Measurements from ENCODE around the gene BABAM2.
"Not testable (repeated sequence)": the region's sequence is repeated elsewhere in the genome, so short reads cannot be mapped to it uniquely, and the experiment has no call there.

Gene BABAM2

DNA sequence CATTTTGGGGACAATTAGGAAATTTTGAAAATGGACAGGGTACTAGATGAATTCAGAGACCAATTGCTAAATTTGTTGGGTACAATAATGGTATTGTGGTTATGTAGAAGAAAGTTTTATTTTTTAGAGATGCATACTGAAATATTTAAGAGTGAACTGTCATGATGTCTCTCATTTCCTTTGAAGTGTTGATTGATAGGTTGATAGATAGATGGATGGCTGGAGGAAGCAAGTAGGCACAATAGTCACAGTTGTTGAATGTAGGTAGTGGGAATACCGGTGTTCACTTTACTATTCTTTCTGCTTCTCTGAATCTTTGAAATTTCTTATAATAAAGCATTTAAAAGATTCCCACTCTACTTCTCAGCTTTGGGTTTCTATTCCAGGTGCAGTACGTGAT lies 350.4 kb downstream of the BABAM2 start:
- no peak for DNase-seq (ENCODE audit: low read depth, low spot score)

DNA sequence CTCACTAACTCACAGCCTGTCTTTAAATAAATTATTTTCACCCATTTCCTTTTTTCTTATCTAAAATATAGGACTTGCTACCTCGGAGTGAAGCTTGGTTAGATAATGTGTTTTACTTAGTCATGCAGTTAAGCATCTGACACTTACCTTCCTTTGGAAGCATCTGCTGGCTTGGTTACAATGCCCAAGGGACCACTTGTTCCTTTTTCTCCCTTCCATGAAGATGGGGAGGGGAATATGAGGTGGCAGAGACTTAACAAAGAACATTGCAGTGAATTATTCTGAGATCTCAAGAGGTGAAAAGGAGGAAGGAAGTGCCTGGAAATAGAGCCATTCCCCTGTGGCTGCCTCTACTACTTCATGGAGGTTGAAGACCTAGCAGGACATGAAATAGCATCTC lies 356.8 kb downstream of the BABAM2 start:
- no peak for DNase-seq (ENCODE audit: low read depth, low spot score)

DNA sequence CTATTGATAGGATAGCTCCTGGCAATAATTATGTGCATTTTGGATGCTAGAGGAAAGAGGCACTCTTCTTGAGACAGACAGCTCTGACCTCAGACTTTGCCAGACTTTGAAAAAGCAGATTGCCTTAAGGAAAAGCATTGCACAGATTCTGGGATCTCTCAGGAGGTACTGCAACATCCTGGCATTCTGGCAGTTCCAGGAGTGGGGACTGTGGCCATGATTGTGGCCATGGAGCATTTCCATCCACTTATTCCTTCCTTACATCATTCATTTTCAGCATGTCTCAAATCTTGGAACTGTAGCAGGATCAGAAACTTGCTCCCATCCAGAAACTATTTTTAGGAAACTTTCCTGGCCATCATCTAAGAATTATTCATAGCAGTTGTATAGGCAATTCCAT lies 357.2 kb downstream of the BABAM2 start:
- no peak for DNase-seq (ENCODE audit: low read depth, low spot score)

DNA sequence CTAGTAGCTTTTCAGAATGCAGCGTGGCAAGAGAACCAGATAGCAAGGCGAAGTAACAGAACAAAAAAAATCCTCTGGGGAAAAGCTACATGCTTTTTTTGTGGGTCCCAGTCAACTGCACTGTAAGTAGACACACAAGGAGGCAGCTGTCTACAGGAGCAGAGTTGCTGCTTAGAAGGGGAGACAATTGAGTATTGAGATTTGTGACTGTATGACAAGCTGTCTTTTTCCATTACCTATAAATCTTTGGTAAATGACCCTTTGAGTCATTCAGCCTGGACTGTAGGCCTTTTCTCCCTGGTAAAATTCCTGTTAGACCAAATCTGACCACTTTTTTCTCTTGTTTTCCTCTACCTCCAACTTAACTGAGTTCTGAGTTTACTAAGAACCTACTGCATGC lies 358.0 kb downstream of the BABAM2 start:
- no peak for DNase-seq (ENCODE audit: low read depth, low spot score)

DNA sequence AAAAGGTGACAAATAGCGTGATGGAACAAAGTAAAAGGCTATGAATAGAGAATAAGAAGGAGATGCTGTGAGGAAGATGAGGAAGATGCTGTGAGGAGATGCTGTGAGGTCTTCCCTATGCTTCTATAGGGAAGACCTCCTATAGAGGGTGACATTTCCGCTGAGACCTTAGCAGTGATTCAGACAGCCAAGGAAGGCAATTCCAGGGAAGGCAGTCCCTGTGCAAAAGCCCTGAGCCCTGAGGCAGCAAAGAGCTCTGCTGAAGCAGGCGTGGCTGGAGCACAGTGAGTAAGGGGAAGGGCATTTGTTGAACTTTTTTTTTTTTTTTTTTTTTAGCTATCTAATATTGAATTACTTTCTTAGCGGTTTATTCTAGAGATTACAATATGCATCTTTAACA lies 359.5 kb downstream of the BABAM2 start:
- DNase-seq (ENCODE audit: low read depth, low spot score): no peak

DNA sequence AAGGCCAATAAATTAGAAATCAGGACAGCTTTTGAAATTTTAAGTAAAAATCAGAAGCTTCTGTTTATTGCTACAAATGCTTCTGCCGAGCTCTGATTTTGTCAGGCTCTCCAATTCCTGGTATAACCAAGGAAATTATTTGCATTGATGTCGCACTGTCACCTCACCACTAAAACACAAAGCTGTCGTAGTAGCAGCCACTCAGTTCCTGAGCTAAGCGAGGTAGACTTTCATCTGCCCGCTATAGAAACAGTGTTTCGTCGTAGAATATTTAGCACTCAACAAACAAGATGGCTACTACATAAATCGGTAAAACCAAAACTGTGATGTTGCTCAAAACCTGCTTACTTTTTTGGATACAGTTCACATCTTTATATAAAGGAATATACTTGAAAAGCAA lies 360.8 kb downstream of the BABAM2 start:
- no peak for DNase-seq (ENCODE audit: low read depth, low spot score)

DNA sequence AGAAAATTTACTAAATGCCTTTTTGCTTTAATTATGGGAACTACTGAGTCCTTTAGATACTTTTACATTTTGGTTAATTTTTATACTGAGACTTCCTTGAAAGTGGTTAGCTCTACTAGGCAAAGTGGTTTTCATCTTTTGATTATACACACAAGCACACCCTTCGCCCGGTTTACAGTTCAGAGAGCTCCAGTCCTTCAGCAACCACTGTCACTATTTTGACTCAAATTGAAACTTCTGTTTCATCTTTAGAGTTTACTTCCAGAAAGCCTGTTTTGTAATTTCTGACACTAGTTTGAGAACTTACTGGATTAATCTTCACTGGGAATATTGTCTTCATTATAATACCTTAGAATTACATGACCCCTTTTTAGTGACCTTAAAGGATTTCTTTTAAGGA lies 361.8 kb downstream of the BABAM2 start:
- no peak for DNase-seq (ENCODE audit: low read depth, low spot score)

DNA sequence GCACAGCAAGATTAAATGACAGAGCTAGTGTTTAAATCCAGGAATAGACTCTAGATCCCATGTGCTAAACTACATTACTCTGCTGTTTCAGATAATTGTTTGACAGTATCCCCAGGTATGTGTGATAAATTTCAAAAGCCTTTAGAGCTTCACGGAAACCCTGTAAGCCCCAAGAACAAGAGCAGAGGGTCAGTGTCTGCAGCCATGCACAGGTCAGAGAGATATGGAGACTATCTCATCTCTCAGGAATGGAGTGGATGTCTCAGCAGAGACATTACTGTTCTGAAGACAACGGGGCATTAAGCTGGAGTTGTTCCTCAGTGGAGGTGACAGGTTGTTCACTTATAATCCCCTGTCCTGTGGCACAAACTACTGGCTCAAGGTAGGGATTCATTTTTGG lies 363.0 kb downstream of the BABAM2 start:
- no peak for DNase-seq (ENCODE audit: low read depth, low spot score)

DNA sequence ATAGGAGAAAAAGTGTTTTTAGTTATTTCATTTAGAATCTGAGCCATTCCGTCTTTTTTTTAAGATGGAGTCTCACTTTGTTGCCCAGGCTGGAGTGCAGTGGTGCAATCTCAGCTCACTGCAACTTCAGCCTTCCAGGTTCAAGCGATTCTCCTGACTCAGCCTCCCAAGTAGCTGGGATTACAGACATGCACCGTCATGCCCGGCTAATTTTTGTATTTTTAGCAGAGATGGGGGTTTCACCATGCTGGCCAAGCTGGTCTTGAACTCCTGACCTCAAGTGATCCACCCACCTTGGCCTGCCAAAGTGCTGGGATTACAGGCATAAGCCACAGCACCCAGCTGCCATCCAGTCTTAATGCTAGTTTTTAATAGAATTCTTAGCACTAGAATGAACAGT lies 364.7 kb downstream of the BABAM2 start:
- not testable (repeated sequence) for DNase-seq (ENCODE audit: low read depth, low spot score)

DNA sequence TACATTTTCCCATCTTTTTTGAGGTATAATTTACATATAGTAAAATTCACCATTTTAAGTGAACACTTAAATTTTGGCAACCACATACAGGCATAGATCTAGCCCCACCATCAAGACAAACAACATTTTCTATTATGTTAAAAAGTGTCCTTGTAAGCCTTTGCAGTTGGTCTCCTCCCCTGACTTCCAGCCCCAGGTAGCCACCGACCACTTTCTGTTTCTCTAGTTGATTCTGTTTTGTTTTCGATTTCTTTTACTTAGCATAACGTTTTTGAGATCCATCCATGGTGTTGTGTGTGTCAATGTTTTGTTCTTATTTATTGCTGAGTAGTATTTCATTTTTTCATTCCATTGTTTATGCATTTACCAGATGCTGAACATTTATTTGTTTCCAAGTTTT lies 366.7 kb downstream of the BABAM2 start:
- no peak for DNase-seq (ENCODE audit: low read depth, low spot score)

DNA sequence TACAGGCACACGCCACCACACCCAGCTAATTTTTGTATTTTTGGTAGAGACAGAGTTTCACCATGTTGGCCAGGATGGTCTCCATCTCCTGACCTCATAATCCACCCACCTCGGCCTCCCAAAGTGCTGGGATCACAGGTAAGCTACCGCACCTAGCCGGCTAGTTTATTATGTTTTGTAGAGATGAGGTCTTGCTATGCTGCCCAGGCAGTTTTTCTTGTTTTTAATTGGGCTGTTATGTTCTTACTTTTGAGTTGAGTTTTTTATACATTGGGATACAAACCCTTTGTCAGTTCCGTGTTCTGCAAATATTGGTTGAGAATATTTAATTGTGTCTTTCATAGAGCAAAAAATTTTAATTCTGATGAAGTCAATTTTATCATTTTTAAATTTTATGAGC lies 368.7 kb downstream of the BABAM2 start:
- DNase-seq (ENCODE audit: low read depth, low spot score): not testable (repeated sequence)

DNA sequence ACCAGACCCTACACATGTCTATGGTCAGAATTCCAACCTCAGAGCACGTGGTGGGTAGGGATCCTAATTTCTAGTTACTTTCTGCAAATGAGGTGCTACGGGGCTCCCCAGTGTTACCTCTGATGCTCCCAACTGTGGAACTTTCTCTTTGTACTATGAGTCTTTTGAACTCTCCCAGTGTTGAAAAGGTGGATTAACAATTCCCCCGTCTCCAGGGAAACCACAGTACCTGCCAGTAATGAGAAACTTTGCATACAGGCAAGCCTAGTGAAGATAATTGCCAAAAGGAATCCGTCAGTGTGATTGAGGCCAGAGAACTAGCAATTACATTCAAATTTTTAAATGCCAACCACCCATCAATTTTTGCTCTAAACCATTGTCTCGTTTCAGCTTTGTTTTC lies 373.2 kb downstream of the BABAM2 start:
- no peak for DNase-seq (ENCODE audit: low read depth, low spot score)

DNA sequence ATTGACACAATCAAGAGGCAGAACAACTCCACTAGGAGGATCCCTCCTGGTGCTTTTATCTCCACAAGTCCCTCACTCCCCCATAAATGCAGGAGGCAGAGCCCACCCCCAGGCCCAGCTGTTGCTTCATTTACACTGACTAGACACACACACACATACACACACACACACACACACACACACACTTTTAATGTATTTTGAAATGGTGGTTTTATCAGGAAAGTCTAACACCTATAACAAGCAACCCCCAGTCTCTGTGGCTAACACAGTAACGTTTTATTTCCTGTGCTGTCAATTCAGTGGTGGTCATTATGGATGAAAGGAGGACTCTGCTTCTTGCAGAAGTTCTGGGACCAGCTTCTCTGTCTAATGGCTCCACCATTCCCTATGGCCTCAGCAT lies 376.8 kb downstream of the BABAM2 start:
- no peak for DNase-seq (ENCODE audit: low read depth, low spot score)

DNA sequence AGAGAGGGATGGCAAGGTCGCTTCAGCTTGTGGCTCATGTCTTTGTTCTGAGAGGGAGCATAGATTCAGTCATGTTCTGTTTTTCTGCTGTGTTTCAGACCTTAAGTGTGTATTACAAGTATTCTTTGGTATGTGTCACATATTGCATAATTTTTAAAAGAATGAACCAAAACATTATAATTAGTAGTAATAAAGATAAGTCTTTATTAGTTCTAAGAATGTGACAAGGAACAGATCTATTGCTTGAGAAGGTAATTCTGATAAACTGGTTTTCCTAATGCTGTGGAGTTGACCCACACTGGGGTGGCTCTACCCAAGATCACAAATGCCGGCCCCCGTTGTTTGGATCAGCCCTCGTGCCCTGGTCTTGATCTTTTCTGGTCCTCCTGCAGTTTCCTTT lies 377.9 kb downstream of the BABAM2 start:
- DNase-seq (ENCODE audit: low read depth, low spot score): no peak

DNA sequence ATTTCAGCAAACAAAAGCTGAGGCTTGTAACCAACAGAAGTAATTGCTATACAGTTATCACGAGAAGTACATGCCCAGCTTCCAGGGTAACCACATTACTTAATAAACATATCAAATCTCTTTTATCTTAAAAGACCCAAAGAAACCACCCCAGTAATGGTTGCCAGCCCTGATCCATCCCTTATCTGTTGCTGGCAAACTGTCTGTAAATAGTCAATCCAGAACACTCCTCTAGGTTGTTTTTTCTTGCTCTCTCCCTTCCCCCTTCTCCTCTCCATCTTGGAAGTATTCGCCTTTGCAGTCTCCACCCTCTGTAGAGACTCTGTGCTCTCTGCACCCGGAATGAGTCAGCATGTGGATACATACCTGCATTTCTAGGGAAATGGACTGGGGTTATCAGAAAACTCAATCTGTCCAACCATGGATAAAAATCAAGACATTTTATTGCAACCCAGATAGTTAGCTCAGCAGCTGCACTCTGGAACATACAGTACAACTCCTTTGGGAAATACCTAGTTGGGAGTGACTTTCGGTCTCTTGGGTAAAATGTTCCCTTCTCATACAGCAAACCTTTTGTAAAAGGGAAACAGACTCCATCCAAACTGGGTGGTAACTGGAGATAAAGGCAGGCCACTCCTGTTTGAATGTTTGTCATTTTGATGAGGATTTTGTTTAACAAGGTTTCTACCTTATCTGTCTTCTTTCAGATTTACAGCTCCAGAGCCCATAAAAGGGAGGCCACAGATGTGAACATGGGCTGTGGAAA lies 378.7 kb downstream of the BABAM2 start:
- DNase-seq (ENCODE audit: low read depth, low spot score): no peak

DNA sequence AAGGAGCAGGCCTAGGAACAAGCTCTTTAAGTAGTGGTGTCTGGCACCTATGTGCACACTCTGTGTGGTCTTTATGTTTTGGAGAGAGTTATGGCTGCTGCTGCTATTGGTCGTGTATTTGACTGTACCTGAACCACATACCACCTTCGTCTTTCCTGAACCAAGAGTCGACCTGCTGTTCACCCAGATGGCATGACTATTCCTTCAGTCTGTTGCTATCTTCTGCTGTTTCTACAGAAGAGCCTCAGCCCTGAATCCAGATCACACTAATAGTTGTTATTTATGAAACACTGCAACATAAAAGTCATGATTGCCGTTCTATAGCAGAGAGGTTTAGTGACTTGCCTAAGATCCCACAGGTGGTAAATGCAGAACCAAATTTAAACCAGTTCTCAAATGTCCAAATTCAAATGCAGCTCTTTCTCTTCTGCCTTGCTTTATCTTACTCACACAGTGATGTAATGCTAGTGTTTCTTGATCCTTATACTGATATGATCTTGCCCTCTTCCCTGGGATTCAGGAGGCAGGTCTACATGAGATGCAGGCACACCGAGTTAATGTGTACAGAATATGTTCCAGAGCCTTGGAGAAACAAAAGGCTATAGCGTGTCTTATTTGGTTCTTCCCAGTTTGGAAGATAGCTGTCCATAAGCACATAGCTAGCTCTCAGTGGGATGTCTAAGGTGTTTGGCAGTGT lies 380.1 kb downstream of the BABAM2 start:
- DNase-seq (ENCODE audit: low read depth, low spot score): no peak

DNA sequence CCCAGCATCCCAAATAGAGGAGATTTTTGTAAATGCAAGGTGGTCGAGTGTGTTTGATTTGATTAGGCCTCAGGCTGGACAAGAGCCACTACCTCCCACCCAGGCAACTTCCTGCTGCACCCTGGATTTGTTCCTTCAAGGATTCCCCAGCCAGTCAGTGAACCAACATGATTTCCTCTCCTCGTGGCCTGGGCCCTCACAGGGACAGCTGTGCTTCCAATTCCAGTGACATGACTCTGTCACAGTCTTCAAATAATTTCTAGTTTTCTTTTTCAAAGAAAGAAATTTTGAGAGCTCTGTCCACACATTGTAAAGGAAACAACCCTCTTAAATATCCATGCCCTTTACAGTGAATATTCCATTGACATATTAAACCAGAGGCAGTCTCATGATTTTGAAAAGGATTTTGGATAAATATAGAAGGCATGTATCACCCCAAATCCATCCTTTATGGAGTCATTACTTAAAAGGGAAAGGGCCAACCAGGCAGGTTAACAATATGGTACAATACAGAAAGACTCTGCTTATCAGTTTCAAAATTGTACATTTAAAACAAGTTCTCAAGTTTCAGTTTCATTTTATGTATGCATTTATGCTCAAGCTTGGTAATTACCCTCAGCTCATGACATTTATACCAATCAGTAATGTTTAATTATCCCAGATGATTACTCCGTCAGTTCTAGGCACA lies 380.8 kb downstream of the BABAM2 start:
- DNase-seq (ENCODE audit: low read depth, low spot score): no peak

DNA sequence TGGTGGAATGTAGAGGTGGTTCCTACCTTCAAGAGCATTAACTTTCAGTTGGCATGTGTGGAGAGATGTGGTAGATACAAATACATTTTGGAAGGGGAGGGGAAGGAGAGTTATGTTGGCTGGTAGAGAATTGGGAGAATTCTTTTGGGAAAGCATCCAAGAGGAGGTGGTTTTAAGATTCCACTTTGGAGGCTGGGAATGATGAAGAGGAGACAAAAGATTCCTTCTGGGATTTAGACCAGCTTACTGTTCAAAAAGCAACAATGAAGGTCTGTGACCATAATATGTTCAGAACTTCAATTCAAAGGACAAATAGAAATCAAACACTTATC lies 381.4 kb downstream of the BABAM2 start:
- no peak for DNase-seq (ENCODE audit: low read depth, low spot score)

DNA sequence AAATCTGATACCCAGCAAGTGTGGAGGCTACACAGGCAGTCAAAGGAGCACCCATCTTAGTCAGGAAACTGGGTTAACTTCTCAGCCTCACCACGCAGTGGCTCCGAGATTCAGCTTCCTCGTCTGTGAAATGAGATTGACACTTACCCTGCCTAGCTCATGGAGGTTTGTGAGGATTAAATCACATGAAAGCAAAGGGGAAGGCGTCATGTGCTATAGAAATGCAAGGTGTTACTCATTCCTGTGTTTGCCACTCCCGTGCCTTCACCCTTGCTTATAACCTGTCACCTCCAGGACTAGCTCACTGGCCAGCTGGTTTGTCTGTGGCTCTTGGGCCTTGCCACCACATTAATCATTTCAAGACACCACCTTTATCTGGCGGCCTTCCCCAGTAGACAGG lies 383.2 kb downstream of the BABAM2 start:
- no peak for DNase-seq (ENCODE audit: low read depth, low spot score)

DNA sequence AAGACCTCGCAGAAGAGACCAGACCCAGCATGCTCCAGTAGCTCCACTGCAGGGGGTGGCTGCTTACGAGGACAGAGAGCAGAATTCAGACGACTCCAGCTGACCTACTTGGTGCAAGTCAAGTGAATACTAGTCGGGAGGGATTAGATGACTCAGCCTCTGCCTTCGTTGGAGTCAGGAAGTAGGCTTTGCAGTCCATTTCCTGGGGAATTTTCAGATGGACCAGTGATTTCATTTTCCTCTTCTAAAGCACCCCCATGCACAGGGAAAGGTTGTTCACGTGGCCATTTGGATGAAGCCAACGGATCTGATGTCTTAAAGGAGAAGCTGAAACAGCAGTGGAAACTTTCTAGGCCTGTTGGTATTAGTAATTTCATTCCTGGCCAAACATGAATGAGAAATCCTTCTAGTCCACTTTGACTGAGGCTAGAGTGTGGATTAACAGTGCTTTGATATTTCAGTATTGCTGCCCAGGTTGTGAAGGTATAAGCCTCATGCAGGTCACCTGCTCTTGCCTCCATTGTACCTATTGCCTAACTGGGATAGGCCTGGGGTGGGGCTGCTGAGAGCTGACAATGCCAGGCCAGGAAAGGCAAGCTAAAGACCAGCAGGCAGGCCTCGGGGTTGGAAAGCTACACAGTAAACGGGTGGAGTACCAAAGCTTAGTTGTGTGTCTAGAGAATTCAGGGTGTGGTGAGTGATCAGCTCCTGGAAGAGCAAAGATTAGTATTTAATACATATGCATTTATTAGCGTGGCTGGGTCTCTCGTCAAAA lies 384.6 kb downstream of the BABAM2 start:
- DNase-seq (ENCODE audit: low read depth, low spot score): no peak

DNA sequence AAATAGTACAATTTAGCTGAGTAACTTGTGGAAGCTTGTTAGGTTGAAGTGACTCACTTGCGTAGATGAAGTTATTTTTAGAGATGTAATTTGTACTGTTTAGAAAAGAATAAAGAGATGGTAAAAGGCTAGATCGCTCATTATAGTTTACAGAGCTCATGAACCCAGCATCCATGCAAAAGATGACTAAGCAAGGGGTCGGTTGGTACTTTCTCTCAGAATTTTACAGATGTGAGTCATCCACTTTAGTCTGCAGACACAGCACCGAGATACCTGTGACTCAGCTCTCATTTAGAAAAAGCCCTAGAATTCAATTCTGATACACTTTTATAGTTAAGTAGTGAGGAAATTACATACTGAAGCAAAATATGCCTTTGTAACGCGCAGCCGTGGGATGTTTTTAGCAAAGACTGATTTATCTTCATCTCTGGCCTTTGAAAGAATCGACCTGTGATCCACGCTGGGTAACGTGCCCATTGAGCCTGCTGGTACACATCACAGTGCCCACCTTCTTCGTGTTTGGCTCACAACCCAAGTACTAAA lies 385.6 kb downstream of the BABAM2 start:
- DNase-seq (ENCODE audit: low read depth, low spot score): no peak

DNA sequence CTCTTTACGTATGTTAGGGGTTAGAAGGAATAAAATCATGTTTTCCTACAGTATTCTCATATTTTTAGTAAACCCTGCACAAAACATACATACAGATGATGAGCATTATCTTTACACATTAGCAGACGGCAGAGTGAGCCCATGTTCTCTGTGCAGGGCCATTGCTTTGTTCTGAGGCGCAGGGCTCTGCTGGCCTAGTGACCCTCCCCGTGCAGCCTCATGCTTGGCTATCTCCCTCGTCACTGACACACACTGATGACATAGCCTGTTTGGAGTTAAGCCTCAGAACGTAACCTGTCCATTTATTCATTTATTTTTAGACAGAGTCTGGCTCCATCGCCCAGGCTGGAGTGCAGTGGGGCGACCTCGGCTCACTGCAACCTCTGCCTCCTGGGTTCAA lies 386.3 kb downstream of the BABAM2 start:
- DNase-seq (ENCODE audit: low read depth, low spot score): no peak

Measured in activated naive CD8-positive, alpha-beta T cell treated with anti-CD3 and anti-CD28 coated beads, Interleukin-2, amount 50 U/mL, for 16 hours (primary cell).